Brain pericyte (primary cell): ENCODE results near the gene EHD2.
A peak's percentile ranks its signal among the peaks of the same experiment; 100 is the strongest.
"Not testable (repeated sequence)": the region's sequence is repeated elsewhere in the genome, so short reads cannot be mapped to it uniquely, and the experiment has no call there.

Source experiments
- DNase-seq: peaks from one replicate; pipeline ENCODE4 v3.0.0-alpha.2; 2012; ENCODE audit warnings: low read depth, low spot score

The EHD2 gene

DNA sequence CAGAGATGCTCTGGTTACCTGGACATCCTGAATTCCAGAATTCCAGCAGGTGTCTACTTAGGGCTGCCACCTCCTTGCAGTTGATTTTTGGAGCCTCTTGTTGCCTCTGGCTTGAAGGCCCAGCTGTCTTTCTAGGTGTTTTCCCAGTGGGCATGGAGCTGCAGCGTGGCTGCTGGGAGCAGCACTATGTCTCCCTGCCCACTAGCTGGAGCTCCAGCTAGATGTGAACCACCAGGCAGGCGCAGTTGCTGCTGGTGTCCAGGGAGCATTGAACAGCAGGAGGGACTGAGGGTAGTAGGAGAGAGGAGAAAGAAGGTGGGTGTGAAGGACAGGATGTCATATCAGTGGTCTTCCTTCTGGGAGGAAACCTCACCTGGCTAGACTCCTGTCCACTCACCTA is 55.4 kb downstream of the EHD2 start:
- no peak for DNase-seq

DNA sequence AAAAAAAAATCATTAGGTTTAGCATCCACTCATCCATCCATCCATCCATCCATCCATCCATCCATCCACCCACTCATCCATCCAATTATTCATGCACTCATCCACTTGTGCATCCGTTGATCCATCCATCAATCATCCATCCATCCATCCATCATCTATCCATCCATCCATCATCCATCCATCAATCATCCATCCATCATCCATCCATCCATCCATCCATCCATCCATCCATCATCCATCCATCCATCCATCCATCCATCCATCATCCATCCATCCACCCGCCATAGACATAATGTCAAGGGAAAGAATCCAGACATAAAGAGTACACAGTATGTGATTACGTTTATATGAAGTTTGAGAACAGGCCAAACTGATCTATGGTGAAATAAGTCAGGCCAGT is 56.3 kb downstream of the EHD2 start:
- no peak for DNase-seq

DNA sequence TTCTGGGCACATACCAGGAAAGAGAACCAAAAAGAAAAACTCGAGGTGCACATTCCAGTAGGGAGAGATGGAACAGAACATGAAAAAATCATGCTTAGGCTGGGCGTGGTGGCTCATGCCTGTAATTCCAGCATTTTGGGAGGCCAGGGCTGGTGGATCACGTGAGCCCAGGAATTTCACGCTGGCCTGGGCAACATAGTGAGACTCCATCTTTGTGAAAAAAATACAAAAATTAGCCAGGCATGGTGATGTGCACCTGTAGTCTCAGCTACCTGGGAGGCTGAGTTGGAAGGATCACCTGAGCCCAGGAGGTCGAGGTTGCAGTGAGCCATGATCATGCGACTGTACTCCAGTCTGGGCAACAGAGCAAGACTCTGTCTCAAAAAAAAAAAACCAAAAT is 58.1 kb downstream of the EHD2 start:
- DNase-seq: not testable (repeated sequence)

DNA sequence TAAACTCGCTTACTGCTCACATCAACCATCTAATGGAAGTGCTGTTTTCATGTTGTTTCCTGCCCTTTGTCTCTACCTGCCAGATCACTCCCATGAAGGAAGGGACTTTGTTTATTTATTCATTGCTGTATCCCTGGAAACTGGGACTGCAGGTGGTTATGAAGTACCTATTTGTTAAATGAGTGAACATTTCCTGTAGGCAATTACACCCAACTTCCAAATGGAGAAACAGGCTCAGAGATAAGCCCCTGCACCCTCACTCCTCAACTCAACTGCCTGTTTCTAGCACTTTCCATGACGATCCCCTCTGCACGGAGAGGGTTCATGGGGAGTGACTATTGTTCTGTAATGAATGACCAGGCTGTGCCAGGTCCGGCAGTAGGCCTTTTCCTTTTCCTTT is 63.3 kb downstream of the EHD2 start:
- no peak for DNase-seq

DNA sequence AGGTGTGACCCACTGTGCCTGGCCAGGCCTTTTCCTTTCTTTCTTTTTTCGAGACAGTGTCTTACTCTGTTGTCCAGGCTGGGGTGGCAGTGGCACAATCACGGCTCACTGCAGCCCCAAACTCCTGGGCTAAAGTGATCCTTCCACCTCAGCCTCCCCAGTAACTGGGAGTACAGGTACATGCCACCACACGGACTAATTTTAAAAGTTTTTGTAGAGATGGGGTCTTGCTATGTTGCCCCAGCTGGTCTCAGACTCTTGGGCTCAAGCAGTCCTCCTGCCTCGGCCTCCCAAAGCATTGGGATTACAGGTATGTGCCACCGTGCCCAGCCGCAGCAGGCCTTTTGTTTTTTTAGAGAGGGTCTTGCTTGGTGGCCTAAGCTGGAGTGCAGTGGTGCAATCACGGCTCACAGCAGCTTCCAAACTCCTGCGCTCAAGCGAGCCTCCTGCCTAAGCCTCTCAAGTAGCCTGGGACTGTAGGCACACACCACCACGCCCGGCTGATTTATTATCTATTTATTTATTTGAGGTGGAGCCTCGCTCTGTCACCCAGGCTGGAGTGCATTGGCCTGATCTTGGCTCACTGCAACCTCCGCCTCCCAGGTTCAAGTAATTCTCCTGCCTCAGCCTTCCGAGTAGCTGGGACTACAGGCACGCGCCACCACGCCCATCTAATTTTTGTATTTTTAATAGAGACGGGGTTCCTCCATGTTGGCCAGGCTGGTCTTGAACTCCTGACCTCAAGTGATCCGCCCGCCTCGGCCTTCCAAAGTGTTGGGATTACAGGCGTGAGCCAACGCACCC is 64.2 kb downstream of the EHD2 start:
- DNase-seq: not testable (repeated sequence)

DNA sequence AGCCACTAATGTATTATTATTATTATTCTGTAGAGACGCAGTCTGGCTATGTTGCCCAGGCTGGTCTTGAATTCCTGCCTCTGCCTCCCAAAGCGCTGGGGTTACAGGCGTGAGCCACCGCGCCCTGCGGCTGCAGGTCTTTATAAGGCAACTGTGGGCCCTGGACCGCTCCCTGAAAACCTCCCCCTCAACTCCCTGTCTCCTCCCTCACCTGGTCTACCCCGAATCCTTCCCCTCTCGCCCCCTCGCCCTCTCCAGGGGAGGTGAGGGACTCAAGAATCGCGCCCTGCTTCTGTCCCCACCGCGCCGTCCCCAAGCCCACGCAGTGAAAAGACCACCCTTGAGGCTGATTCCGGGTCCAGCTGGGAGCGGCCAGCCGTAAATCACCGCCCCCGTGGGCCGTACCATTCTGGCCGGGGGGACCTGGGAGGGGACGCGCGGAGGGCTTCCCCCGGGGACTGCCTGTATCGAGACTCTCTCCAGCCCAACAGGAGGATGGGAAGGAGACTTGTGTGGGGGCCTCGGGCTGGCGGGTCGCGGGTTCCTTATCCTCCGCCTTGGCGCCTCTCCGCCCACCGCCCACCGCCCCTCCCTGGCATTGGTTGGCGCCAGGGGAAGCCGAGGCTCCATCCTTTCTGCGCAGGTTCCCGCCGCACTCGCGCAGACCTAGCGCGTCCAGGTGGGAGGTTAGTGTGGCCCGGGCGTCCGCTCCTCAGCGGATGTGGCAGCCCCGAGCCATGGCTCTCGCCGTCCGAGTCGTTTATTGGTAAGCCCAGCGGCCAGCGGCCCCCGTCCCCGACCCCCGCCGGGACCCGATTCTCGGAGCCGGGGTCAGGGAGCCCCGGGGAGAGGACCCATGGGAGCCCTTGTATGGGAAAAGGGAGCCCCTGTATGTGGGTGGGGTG is 65.1 kb downstream of the EHD2 start, which contains the start of gene SELENOW:
TSS of gene SELENOW (plus strand) at position 655 of the 905 bp plus-strand sequence. CDS start at position 738, 83 bp downstream.
- peak; percentile 34 for DNase-seq

DNA sequence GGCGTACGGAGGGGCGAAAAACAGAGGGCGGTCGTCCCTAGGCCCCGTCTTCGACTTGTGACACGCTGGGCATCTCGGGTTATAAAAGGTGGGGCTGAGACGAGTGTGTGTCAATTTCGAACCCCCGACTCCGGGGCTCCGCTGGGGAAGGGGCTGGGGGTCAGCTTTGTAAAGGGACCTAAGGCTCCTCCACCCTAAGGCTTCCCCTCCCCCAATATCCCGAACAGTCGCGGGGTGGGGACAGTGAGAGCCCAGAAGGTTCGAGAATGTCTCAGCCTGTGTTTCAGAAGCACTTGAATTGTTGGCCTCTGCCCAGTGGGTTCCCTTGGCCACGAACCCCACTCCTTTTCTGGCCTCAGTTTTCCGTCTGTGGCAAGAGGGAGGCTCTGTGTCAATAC is 65.7 kb downstream of the EHD2 start:
- no peak for DNase-seq

DNA sequence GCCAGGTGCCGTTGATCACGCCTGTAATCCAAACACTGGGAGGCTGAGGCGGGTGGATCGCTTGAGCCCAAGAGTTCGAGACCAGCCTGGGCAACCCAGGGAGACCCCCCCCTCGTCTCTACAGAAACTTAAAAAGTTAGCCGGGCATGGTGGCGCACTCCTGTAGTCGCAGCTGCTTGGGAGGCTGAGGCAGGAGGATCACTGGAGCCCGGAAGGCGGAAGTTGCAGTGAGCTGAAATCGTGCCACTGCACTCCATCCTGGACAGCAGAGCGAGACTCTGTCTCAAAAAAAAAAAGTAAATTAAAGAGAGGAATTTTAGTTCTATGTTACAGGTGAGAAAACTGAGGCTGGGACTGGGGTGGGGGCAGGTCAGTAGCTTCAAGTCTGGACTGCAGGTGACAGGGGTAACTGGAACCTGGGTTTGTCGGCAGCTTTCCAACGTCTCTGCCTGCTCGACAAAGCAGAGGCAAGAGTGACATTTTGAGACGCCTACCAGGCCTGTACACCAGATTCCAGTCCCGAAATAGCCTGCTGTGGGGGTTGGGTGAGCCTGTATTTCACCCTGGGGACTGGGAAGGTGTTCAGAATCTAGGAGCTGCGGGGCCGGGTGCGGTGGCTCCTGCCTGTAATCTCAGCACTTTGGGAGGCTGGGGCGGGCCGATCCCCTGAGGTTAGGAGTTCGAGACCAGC is 66.4 kb downstream of the EHD2 start:
- DNase-seq: no peak

DNA sequence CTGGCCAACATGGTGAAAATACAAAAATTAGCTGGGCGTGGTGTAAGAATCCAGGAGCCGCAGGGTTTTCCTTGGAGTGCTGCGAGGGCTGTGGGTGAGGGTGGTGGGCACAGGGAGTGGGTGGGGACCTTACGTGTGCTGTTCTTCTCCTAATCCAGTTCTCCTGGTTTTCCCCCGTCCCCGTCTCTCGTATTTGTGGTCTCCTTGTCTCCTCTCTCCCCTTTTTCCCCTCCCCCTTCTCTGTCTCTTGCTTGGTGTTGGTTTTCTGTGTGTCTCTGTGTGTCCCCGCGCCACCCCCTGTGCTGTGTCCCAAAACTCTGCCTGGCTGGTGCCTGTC is 67.0 kb downstream of the EHD2 start:
- no peak for DNase-seq

DNA sequence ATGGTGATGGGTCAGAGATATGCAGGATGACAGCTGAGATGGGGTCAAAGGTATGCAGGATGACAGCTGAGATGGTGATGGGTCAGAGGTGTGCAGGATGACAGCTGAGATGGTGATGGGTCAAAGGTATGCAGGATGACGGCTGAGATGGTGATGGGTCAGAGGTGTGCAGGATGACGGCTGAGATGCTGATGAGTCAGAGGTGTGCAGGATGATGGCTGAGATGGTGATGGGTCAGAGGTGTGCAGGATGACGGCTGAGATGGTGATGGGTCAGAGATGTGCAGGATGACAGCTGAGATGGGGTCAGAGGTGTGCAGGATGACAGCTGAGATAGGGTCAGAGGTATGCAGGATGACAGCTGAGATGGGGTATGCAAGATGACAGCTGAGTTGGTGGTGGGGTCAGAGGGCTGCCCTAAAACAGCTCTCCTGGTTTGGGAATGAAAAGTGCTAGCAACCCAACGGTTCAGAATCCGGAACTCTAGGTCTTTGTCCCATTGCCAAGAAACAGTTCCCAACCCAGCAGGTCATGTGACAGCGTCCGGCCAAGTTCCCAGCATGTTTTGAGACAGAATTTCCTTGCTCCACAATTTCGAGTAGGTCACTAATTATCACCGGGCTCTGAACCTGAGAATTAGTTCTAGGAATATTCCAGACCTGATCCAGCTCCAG is 68.5 kb downstream of the EHD2 start:
- no peak for DNase-seq

DNA sequence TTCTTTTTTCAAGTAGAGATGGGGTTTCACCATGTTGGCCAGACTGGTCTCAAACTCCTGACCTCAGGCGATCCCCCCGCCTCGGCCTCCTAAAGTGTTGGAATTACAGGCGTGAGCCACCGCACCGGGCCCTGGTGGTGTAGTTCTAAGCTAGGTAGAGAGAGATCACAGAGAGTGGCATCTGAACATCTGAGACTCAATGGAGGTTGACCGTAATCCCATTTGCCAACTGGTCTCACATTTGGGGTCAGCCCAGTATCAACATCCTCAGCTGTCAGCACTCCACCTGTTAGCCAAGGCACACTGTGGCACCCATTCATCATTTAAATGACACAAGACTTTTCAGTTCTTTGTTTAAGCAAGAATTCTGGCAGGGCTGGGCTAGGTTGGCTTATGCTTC is 73.3 kb downstream of the EHD2 start:
- no peak for DNase-seq

DNA sequence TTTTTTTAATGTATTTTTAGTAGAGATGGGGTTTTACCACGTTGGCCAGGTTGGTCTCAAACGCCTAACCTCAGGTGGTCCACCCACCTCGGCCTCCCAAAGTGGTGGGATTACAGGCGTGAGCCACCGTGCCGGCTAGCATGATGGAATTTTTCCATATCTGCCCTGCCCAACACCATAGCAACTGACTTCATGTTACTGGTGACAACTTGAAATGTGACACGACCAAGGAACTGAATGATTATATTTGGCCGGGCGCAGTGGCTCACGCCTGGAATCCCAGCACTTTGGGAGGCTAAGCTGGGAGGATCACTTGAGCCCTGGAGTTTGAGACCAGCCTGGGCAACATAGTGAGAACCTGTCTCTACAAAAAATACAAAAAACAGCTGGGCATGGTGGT is 74.1 kb downstream of the EHD2 start:
- DNase-seq: not testable (repeated sequence)

DNA sequence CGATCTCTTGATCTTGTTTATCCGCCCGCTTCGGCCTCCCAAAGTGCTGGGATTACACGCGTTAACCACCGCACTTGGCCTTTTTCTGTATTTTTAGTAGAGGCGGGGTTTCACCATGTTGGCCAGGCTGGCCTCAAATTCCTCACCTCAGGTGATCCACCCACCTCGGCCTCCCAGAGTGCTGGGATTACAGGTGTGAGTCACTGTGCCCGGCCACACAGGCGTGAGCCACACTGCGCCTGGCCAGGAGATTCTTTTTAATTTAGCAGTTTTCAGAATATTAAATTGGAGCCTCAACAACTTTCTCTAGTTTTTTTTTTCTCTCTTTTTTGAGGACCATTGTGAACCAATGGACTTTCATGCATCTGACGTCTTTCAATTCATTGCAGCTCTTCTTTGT is 76.6 kb downstream of the EHD2 start:
- DNase-seq: not testable (repeated sequence)

DNA sequence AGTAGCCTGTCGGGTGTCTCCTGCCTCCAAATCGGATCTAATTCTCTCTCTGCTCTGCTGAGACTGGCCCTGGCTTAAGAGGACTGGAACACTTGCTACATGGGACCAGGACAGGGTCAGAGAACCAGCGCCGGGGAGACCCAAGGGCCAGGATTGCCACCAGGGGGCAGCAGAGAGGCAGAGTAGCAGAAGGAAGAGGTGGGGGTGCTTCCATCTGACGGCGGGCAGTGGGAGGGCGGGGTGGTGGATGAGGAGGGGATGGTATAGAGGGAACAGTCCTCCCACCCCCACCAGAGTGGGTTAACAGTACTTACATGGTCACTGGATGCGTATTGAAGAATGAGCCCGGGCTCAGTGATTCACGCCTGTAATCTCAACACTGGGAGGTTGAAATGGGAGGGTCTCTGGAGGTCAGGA is 77.2 kb downstream of the EHD2 start:
- DNase-seq: no peak

DNA sequence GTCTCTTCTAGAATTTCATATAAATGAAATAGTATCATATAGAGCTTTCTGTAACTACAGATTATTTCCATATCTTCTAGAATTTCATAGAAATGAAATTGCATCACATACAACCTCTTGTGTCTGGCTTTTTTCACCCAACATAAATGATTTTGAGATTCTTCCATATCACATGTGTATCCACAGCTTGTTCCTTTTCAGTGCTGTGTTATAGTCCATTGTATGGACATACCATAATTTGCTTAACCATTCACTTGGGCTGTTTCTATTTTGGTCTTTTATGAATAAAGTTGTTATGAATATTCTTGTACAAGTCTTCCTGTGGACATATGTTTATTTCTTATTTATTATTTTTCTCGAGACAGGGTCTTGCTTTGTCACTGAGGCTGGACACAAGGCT is 79.4 kb downstream of the EHD2 start:
- DNase-seq: no peak
